ENCODE data around the gene RPP25L. TPM values are rescaled to one million over a fixed set of nuclear protein-coding genes. Genes with fewer than 3 reads are reported as not detected.

Gene RPP25L
- total RNA-seq, 1 experiment from 2014 or later: 17.2 TPM

- Histone ChIP-seq H3K27me3 (ENCODE audit: insufficient read depth, low read length) (peaks cover 72% of the 10 kb centered on the region), H4K91ac (ENCODE audit: insufficient read length, low read depth, low read length) (no peak overlapping the region), H2BK120ac (ENCODE audit: low read depth, low read length, poor library complexity, severe bottlenecking) (no peak overlapping the region), H2BK15ac (ENCODE audit: low read depth, low read length) (no peak overlapping the region), H2BK20ac (ENCODE audit: low read depth, low read length, poor library complexity, severe bottlenecking) (no peak overlapping the region), H3K4me1 (ENCODE audit: insufficient read depth, low read length) (peaks cover 8% of the 10 kb centered on the region; the same call in 1 of the 2 replicates), H4K20me1 (ENCODE audit: control insufficient read depth, insufficient read depth, insufficient read length) (peaks cover 7% of the 10 kb centered on the region), H3K27ac (ENCODE audit: insufficient read length, low read depth, low read length) (no peak overlapping the region), H3K79me1 (ENCODE audit: insufficient read depth, low read depth, low read length, poor library complexity, severe bottlenecking) (no peaks in the 10 kb centered on the region), H3K23ac (ENCODE audit: insufficient read length, low read depth, low read length) (no peak overlapping the region), H3K4ac (ENCODE audit: low read depth, low read length) (no peak overlapping the region), H4K5ac (ENCODE audit: insufficient read length, low read depth, low read length) (no peak overlapping the region), H3T11ph (ENCODE audit: low read length) (no peak overlapping the region), H2AFZ (ENCODE audit: low read length) (no peak overlapping the region), H2BK5ac (ENCODE audit: insufficient read length, low read length) (no peak overlapping the region), H3K18ac (ENCODE audit: insufficient read length, low read depth, low read length) (no peak overlapping the region), H3K9ac (ENCODE audit: extremely low read depth, insufficient read length, low read length) (no peak overlapping the region), H3K14ac (ENCODE audit: insufficient read depth, low read length) (no peak overlapping the region), H2BK12ac (ENCODE audit: insufficient read length, low read depth, low read length) (no peak overlapping the region), H3K56ac (ENCODE audit: insufficient read length, low read depth, low read length) (no peak overlapping the region), H3K79me2 (ENCODE audit: insufficient read depth, low read length) (no peaks in the 10 kb centered on the region), H4K8ac (replicated peaks; ENCODE audit: insufficient read length, low read depth, low read length) (no peak overlapping the region), H3K4me2 (ENCODE audit: insufficient read depth, insufficient read length, low read length) (no peak overlapping the region), H3K23me2 (ENCODE audit: insufficient read length, low read depth, low read length, poor library complexity, severe bottlenecking) (peaks cover 21% of the 10 kb centered on the region), H3K9me3 (ENCODE audit: control insufficient read depth, low read depth, low read length) (no peaks in the 10 kb centered on the region), H2AK5ac (ENCODE audit: insufficient read length, low read length) (no peak overlapping the region)
- Mint-ChIP-seq H3K36me3 (ENCODE audit: insufficient read depth in 1 of 3, low read depth in 3 of 3) (no peaks in the 10 kb centered on the region), H3K27me3 (ENCODE audit: low read depth) (peaks cover 100% of the 10 kb centered on the region), H3K27ac (no peak overlapping the region), H3K4me3 (no peak overlapping the region), H3K4me1 (peaks cover 32 to 39% of the 10 kb centered on the region in 2 experiments), H3K9me3 (no peaks in the 10 kb centered on the region; a peak in 2 of 5 replicates)
- WGBS (ENCODE audit: extremely low coverage, insufficient read length, low lambda C conversion rate): no CpG with 5 or more reads among the region's 2 CpGs
- no peak for TF ChIP-seq CTCF (conservative IDR thresholded peaks at IDR 0.05)
- DNase-seq: no peak
These were observed 24.6 kb downstream of the RPP25L start for GRCh38 chr9:34587271-34587670.
